GM21723 (cell line): ENCODE measurements around the gene KCNIP3.

Experiments used
- ATAC-seq: cut with Tn5 transposase; IDR thresholded peaks from one replicate; pipeline ENCODE4 v1.9.1; 2021; ENCODE audit warnings: mild to moderate bottlenecking, moderate library complexity; ENCODE audit not compliant: unreplicated experiment

Gene KCNIP3

DNA sequence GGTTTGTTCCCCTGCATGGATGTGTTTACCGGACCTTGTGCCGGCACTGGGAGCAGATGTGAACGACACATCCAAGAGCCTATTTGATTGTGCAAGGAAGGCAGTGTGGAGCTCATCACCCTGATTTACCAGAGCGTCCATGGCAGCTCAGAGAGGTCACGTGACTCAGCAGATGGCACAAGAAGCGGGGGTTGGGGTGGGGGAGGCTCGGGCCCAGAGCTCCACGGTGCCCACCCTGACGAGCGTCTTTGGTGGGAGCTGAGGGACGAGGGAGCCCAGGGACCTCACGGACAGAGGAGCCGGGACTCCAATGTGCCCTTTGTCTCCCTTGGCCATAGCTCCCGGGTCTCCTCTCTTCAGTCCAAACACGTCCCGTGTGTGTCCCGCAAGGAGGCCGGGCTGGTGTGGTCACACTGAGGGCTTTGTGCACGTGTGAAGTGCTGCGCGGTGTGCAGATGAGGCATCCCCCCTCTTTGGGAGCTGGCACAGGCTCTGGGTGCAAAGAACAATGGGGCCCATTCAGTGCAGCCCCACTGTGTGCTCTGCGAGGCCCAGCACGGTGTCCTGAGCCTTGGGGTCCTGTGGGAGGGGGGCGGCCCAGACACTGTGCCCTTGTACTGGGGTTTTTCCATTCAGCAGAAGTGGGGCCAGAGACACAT lies 15.5 kb downstream of the KCNIP3 start:
- ATAC-seq, result no peak

DNA sequence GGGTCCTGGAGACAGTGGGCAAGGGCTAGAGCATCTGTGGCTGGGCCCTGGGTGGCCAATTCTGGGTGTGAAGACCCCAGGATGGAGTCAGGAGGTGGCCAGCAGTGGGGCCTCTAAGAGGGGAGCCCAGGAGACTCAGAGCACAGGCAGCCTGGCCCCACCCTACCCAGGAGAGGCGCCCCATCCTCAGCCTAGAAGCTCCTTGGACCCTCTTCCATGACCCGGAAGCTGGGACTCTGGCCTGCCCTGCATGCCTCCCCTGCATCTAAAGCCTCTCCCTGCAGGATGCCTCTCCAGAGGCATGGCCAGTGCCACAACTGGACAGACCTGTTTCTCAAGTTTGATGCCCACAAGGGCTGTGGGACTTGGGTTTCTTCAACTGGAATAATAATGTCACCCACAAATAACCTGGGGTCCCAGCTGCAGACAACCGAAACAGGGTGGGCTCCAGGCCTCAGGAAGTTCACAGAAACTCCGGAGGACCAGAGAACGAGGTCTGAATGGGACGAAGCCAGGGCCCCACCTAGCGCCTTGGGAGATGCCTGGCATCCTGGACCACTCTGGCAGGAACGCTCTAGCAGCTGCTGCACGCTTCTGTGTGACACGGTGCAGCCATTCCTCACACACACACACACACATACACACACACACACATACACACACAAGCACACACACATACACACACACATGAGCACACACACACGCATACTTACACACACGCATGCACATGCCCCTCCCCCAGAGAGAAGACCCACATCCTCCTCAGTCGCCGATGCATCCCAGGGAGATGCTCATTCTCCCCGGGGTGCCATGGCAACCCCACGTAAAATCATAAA lies 16.4 kb downstream of the KCNIP3 start:
- no peak for ATAC-seq

DNA sequence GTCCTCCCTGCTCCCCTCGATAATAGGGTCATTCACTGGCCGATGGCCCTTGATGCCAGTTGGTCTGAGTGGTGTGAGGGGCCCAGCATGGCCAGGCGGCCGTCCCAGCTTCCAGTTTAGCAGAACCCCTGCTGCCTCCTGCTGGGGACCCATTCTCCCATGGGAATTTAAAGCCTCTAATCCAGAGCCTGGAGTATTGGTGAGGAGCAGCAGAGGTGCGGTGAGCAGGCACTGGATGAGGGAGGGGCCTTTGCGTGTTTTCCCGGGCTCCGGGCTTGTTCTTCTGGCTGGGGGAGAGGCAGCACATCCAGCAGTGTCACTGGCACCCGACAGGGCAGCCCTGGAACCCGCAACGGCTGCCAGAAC lies 17.4 kb downstream of the KCNIP3 start:
- ATAC-seq, result no peak

DNA sequence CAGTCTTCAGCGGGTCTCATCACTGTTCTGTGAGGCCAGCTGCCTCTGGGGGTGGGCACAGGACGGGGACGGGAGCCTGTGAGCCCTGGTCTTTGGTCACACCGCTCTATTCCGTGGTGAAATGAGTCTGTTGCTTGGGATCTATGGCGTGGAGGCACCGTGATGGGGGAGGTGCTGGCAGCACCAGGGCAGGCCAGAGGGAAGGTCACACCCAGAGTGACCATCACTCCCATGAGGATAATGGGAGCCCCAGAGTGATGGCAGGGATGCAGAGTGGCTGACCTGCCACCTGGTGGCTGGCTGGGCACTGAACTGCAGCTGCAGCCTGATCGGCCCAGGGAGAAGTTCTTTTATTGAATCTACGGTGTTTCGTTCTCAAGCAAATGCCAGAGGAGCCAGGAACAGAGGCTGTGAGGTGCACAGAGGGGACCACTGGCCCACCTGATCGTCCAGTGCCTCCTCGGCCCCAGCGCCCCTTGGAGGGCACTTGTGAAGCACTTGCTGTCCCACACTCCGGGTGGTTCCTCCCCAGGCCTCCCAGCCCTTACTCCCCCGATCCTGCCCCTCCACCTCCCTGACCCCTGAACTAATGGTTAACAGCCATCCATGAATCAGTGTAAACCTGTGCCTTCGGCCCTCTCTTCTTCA lies 17.9 kb downstream of the KCNIP3 start:
- ATAC-seq, result no peak

DNA sequence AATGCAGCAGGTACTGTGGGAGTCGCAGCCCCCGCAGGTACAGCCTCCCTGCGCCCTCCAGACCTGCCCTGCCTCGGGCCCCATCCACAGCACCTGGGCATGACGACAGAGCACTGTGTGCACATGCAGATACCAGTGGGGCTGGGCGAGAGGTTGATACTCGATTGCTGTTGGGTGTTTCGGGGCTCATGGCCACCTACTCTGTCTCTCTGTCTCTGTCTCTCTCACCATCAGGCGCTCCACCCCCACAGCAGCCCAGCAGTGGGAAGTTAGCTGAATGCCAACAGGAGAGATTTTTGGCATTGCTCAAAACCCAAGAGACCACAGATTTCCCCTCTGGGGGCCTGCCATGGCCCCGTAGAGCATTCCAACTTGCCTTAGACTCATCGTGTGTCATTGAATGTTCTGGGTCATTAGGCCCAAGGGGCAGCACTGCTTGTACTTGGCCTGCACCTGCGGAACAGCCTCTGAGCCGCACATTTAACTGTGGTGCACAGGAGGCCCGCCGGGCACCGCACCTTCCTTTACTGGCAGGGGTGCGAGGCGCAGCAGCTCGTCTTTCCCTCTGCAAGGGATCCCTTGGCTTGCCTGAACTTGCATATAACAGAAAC lies 18.8 kb downstream of the KCNIP3 start:
- no peak for ATAC-seq

DNA sequence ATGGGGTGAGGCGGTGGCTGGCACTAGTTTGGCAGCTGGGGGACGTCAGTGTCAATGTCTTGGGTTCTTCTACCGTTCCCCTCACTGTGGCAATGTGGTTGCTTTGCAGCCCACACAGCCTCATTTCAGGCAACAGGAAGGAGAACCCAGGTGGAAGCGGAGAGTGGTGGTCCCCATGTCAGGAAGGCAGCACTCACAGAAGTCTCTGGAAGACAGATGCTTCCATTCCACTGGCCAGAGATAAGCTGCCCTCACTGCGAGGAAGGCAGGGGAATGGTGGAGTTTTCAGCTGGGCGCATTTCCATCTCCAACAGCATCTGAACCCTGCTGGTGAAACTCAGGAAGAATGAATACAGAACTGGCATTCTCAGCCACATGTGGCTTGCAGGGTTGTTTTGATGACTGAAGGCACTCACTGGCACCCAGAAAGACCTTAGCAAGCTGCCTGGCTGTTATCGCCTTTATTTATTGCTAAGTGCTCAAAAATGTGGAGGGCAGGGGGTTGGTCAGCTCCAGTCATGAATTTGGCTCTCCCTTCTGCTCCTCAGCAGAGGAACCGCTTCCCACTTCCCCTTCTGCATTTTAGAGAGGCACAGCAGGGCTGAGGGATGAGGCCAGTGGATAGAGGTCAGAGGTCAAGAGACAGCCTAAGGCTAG lies 19.4 kb downstream of the KCNIP3 start:
- no peak for ATAC-seq

DNA sequence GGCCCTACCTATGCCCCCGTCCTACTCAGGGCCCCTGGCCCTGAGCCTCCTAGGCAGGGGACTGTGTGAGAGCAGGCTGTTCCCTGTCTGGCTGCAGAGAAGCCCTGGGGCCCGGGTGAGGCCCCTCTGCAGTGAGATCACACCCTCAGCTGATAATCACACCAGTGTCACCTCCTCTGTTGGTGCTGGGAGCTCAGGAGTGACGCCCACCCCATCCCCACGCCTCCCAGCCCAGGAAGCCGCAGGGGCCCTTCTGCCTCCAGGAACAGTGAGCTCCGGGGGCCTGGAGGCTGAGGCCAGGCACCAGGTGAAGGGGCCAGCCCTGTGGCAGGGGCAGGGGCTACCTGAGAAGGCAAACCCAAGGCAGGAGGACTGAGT lies 20.0 kb downstream of the KCNIP3 start:
- no peak for ATAC-seq

DNA sequence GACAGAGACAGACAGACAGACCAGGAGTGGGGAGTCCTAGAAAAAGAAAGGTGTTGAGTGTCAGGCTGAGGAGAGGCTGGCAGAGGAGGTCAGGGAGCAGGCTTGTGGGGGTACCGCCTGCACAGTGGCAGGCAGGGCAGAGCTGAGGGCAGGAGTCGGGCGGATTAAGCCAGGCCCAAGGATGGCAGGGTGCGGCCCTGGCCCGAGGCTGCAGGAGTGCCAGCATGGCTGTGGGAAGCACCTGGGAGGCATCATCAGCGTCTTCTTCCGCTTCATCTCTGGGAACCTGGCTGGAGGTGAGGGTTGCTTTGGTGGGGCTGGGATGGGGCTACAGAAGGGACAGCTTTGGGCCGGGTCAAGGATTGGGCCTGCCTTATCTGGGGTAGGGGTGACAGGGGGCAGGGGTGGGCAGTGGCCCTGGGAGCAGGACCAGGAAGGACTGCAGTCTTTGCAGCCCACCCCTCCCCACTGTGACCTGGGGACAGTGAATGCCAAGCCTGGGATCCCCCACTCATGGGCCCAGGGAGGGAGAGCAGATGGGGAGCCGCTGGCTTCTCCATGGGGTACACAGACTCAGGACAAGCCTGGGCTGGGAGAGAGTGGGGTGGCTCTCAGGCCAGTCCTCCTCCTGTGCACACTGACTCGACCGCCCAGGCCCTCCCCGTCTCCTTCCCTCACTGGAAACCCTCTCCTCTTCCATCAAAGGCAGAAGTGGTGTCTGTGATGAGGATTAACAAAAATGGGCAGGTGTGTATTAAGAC lies 20.7 kb downstream of the KCNIP3 start:
- ATAC-seq, result no peak

DNA sequence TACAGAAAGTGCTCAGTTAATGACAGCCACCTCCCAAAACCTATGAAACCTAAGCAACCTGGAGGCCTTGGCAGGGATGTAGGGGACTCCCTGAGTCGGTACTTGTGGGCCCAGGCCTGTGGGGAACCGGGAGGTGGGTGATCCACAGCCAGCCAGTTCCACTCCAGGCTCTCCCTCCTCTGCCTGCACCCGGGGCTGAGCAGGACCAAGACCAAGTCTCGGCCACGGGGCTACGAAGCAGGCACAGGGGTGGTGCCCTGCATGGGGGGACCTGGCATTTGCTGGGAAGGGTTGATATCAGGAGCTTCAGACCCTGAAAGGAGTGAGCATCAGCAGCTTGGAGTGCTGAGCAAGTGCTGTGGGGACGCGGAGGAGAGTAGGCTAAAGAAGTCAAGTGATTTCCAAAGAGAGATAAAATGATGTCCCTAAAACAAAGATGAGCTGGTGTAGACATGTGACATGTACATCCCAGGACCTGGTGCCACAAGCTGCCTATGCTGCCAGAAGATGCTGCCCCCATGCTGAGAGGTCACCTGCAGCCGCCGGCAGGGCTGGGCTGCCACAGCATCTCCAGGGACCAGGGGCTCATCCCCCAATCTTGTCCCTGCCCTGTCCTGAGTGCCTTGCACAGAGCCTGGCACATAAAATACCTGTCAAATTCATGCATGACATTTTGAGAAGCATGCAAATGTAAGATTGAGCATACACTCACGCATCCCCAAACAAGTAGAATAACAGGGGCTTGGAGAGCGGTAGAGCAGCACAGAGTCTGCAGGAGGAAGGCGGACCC lies 21.5 kb downstream of the KCNIP3 start:
- no peak for ATAC-seq

DNA sequence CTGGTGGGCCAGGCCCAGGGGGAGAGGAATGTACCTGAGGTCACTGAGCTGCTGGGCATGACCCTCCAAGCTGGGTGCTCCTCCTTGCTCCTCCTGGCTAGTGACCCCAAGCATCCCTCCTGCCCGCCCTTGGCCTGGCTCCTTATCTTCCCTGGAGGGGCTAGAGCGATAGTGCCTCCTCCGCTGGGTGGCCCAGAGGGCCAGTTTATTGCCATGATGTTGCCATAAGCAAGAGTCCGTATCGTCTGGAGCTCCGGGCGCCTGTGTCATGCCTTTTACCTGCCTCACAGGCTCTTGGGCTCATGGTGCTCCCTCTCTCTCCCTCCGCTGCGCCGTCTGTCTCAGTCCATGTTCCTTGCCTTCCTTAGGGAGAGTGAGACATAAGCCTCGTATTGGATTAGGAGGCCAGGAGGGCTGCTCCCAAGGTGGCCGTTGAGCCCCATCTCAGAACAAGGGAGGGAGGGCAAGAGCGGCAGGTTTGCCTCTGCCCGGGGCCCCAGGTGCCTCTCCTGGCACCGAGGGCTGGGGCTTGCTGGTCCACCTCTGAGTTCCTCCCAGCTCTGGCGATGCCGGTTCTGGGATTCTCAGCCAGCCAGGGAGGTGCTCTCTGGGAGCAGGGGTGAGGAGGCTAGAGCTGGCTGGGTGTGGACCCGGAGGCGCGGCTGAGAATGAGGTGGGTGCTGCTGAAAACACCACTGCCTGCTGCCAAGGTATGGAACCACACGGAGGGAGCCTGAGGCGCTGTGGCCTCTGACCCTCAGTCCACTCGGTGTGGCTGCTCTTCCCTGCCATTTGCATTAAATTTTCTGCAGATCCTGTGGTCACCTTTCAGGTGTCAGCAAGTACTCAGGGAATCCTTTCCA lies 22.6 kb downstream of the KCNIP3 start:
- no peak for ATAC-seq

DNA sequence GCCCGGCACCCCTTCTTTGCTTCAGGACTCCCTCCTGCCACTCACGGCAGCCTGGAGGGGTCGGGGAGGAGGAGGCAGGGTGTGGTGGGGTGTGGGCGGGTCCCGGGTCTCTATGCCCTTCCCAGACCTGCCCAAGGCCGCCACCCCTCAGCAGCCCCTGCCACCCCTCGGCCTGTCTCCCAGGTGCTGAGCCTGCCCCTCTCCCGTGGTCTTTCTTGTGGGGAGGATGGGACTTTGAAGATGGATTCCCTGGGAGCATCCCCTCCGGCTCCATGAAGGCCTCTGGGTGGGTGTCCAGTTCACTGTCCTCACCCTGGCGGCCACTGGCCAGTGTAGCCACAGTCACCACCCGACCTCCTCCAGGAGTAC lies 23.2 kb downstream of the KCNIP3 start:
- ATAC-seq, result no peak

DNA sequence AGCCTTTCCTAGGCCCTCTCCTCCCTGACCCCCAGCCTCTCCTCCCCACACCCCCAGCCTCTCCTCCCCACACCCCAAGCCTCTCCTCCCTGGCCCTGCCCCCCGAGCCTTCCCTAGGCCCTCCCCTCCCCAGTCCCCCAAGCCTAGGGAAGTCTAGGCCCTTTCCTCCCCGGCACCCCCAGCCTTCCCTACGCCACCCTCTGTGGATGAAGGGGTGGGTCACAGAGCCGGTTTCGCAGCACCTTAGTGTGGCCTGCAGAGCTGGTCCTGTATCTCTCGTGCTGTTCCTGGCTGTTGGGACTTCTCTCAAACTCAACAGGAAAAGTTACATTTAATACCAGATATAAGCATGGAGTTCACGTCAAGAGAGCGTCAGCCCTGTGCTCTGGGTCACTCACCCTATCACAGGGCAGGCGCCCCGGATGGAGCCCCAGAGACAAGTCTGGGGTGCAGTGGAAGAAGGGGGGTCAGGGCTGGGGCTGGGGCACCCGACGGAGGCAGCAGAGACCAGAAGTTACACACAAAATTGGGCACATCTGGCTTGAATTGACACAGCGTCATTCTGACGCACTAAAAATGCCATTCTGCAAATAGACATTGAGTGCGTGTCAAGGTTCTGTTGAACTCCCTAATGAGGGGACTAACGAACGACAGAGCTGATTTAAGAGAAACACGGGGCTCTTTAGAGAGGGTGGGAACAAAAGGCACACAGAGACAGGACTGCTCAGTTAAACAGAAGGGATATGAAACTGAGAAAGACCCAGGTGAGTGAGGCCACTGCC lies 24.0 kb downstream of the KCNIP3 start:
- ATAC-seq, result no peak

DNA sequence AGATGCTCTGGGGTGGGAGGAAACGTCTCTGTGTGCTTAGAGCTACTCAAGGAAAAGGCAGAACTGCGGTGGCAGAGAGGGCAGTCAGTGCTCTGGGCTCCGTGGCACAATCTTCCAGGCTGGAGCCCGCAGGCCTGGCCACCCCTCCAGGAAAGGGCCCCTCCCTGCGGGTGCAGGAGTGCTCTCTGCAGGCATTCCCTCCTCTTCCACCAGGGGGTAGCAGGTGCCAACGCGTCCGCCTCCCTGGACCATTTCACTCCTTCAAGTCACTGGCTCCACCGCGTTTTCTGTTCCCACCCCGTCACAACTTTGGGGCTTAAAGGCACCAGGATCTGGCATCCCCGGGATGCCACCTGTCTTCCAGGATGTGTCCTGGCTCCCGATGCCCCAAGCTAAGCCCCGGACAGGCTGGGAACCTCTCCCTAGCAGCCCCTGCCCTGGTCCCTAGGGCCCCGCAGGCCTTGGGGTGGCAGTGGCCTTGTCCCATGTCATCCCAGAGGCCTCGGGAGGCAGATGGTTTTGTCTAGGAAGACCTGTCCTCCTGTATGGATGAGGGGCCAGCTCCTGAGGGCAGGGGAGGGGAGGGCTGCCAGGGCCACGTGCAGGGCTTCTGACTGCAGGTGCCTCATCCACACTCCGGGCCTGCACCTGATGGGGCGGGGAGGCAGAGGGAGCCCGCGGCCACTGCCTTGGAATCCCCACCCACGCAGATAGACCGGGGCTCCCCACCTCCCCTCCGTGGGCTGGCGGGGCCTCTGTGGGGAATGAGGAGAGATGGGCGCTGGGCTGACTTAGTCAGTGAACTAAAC lies 26.4 kb downstream of the KCNIP3 start:
- ATAC-seq, result no peak

DNA sequence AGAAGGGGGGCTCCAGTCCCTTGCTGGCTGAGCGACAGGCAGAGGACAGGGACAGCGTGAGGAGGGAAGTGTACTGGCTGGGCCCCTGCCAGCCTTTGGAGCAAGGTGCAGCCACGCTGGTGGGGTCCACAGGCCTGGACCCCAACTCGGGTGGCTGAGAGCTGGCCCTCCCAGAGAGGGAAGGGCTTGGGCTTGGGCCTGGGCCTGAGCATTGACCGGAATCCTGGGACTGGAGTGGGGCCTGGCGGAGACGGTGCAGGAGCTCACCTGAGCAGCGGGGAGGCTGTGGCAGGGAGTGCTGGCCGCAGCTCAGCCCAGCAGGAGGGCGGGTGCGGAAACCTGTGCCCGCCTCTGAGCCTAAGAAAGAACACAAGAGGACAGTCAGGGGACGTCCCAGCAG lies 27.9 kb downstream of the KCNIP3 start:
- no peak for ATAC-seq

DNA sequence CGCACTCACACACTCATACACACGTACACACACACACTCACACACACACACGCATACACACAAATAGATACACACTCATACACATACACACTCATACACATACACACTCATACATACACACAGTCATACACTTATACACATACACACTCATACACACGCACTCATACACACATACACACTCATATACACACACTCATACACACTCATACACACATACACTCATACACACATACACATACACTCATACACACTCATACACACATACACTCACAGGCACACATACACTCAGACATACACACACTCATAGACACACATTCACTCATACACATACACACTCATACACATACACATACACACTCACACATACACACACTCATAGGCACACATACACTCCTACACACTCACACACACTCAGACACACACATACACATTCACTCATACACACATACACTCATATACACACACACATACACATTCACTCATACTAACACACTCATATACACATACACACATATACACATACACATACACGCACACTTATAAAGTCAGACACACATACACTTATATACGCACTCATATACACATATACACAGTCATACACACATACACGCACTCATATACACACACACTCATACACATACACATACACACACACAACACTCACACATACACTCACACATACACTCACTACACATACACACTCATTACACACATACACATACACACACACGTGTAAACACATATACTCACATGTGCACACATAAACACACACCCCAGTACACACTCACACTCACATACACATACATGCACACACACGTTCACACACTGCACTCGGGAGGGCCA lies 28.7 kb downstream of the KCNIP3 start:
- ATAC-seq, result no peak

DNA sequence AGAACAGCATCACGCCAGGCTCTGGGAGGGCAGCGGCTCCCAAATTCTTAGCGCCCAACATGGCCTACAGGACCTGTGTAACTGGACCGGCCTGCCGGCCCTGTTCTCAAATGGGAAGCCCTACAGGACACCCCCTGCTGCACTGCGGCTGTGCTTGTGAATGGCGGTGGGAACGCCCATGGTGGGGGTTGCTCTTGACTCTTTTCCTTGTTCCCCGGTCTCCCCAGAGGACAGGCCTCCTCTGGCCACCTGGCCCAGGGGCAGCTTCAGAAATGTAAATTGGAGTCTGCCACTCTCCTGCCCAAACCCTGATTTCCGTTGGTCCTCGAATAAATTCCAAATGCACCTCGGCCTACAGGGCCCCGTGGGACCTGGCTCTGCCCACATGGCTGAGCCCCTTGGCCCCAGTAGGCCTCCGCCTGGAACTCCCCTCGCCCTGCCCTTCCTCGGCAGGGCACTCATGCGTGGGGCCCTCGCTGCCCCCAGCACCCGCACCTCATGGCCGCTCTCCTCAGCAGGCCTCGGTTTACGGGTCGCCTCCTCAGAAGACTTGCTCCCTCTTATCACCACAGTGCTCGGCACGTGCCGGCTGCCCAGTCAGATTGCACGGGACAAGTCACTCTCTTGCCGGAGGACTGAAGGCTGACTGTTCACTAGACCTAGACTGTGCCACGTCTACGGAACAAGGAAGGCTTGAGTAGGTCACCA lies 29.4 kb downstream of the KCNIP3 start:
- ATAC-seq, result no peak
